HG03045 (cell line): ENCODE results near the gene OTOP1.
"Not testable (repeated sequence)": the region's sequence is repeated elsewhere in the genome, so short reads cannot be mapped to it uniquely, and the experiment has no call there.

Experiments used
- ATAC-seq: cut with Tn5 transposase; IDR thresholded peaks from one replicate; pipeline ENCODE4 v1.9.1; 2021; ENCODE audit warnings: mild to moderate bottlenecking, moderate library complexity; ENCODE audit not compliant: unreplicated experiment

Gene OTOP1

GRCh38 chr4:4239551-4239950, 12.8 kb upstream of the OTOP1 start:
- not testable (repeated sequence) for ATAC-seq

GRCh38 chr4:4233610-4234009, 6.9 kb upstream of the OTOP1 start:
- ATAC-seq, result no peak

- ATAC-seq, result no peak
These were observed 1.6 kb upstream of the OTOP1 start for GRCh38 chr4:4228356-4228668.

DNA sequence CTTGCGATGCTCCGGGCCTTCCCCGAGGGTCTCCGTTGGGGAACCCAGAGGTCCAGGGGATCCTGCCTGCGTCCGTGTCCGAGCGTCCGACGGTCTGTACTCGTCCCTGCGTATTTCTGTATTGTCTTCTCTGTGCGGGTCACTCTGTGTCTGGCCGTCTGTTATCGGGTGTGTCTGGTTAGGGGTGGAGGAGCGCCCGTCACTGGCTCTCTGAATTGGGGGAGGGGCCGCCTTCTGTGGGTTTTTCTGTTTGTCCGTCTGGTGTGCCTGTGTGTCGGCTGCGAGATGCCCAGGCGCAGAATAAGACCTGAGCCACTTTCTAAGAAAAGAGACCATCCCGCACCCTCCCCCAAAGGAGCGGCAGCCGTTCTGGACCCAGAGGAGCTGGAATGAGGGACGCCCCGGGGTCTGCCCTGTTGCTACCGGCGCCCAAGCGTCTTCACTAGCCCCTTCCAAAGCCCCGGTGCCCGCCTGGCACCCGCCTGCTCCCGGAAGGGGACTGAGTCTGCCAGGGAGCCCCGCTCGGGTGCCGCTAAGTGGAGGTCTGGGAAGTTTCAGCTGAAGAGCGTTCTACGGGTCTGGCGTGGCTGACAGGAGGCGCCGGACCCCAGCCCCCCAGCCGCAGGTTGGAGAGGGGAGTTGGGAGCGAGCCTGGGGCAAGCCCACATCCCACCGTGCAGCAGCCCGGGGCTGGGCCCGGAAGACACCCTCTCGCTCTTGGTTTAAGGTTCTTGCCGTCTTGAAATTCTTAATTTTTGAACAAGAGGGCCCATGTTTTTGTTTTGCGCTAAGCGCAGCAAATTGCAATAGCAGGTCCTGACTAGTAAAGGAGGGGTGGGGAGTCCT, 1.0 kb upstream of the OTOP1 start:
- ATAC-seq, result no peak

GRCh38 chr4:4225915-4226605, 669 bp downstream of the OTOP1 start:
- ATAC-seq, result no peak

DNA sequence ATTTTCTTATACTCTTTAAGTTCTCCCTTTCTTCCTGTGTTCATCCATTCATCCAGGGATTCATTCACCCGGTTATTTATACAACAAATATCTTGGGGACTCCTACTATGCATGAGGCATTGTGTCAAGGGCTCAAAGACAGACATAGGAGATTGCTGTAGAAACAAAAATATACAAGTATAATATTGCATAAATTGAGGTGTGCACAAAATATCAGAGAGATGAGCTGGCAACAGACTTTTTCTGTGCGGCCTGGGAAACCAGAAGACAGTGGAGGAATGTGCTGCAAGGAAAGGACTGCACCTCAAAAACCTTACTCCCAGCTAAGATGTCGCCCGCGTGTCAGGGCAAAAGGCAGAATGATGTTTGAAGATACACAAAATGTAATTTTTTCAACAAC, 9.6 kb downstream of the OTOP1 start:
- no peak for ATAC-seq

GRCh38 chr4:4216648-4217047, 10.1 kb downstream of the OTOP1 start:
- ATAC-seq, result no peak

GRCh38 chr4:4213674-4214073, 13.1 kb downstream of the OTOP1 start:
- ATAC-seq, result not testable (repeated sequence)

DNA sequence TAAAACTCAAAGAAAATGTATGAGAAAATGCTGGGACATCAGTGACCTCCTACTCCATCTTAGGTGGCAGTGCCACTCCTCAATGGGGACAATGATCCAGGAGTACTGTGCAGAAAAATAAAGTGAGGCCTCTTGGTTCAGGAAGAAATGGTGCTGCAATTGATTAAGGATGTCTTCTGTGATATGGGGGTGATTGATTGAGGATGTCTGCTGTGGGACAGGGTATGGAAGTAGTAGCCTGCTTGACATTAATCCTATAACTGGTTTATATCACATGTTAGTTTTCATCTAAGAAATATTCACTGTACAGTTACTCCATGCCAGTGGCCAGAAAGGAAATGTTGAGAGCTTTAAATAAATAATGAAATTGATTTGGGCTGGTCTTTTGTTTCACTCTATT, 20.5 kb downstream of the OTOP1 start:
- no peak for ATAC-seq

- ATAC-seq, result no peak
These were observed 22.4 kb downstream of the OTOP1 start for GRCh38 chr4:4204401-4204745.

GRCh38 chr4:4203688-4204400, 22.9 kb downstream of the OTOP1 start:
- no peak for ATAC-seq

DNA sequence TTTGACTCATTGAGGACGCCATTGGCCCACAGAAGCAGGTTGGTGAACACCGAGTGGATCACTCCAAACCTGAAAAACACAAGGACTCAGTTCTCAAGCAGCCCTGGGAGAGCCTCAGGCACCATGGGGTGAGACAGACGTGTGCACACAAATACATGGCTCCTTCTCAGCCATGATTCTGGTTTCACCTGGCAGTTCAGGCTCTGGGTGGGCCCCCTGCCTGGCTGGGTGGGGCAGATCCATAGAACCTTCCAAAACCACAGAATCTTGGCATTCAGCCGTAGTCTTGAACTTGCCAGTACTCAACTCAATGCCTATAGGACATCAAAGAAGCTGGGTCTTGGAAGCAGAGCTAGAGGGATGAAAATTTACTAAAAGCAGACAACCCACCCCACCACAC, 24.2 kb downstream of the OTOP1 start:
- no peak for ATAC-seq

DNA sequence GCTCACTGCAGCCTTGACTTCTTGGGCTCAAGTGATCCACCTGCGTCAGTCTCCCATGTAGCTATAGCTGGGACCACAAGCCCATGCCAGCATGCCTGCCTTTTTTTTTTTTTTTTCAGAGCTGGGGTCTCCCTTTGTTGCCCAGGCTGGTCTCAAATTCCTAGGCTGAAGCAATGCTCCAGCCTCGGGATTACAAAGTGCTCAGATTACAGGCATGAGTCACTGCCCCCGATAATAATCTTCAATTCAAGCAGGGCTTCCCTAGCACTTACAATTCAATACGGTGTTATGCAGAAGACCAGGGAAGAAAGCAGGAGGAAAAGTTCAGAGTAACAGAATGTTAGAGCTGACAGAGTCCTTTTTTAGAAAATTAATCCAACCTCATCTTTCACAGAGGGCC, 26.1 kb downstream of the OTOP1 start:
- ATAC-seq, result no peak

- no peak for ATAC-seq
These were observed 31.4 kb downstream of the OTOP1 start for GRCh38 chr4:4195354-4195753.

DNA sequence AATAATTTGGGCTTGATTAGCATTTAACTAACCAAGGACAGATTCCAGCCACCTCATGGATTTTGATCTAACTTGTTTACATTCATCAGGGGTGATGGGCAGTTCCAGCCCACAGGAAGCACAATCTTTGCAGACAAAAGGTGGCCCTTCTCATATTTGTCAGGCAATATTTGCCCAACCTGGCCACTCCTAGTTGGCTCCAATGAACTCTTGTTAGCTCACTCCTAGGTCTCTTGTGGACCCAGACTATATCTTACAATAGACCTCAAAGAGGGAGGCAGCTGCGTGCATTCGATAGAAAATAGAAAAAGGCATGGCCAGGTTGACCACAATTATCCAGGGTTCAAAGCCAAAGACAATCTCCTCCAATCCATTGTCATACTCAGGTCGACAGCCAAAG, 38.2 kb downstream of the OTOP1 start:
- not testable (repeated sequence) for ATAC-seq

DNA sequence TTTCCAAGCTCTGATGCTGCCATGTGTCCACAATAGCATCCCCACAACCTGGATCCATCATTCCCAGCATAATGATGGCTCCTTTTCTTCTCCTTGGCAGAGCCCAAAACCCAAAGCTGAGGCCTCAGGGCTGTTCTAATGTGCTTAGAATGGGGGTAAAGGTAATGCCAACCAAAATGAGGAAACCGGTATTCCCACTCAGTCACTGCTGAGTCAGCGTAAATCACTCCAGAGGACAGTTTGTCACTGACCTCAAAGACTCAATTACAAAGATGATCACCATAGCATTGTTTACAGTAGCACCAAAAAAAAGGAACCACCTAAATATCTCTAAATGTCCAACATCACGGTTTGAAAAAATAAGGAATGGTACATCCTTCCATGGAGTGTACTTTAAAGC, 41.2 kb downstream of the OTOP1 start:
- ATAC-seq, result no peak

DNA sequence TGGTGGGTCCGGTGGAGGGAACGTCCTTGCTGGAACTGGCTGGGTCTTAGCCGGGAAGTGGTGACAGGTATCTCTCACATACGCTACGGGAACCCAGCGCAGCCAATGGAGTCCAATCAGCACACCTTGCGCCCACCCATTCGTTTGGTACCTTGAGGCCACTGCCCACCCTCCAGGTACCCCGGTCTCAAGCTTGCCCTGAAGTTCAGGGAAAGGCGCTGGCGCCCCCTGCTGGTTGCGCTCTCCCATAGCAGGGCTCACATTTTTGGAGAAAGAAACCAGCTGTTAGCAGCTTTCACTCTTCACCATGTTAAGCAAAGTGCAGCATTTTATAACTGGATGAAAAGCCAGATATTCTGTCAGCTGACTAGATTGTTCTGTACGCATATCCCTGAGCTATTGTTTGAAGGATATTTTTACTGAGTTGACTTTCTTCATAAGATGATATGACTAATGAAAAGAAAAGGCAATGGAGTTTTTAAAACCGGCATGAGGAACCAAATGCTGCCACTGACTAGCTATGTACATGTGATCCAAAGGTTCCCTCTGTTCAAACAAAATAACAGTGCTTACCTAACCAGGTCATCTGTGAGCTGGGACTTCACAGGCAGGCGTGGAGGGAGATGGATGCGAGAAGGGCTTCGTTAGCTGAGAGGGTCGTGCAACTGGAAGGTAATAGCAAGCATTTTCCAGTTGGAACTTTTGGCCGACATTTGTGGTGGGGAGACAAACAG, 43.7 kb downstream of the OTOP1 start:
- no peak for ATAC-seq

- no peak for ATAC-seq
These were observed 56.1 kb downstream of the OTOP1 start for GRCh38 chr4:4170596-4171150.

DNA sequence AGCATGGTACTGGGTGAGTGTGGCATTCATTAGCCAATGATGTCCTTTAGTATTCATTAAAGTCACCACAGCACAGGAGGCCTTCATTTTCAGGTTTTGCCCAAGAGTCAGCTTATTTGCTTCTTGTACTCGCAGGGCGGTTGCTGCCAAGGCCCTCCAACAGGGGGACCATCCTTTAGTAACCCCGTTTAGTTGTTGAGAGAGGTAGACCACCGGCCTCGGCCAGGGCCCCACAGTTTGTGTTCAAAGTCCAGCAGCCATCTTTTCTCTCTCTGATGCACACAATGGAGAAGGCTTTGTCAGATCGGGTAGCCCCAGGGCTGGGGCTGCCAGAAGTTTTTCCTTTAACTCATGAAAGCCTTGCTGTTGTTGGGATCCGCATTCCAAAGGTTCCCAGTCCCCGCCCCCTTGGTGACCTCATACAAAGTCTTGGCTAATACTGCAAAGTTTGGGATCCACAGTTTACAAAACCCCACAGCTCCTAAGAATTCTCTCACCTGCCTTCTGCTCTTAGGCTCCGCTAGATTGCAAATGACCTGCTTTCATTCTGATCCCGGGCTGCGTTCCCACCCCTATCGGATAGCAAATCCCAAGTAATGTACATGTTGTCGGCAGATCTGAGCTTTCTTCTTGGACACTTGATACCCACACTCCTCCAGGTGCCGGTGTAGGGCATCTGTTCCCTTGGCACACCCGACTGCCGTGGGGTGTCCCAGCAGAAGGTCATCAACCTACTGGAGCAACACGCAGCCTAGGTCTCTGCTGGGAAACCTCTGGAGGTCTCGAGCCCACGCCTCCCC, 58.5 kb downstream of the OTOP1 start:
- ATAC-seq, result not testable (repeated sequence)

- ATAC-seq, result not testable (repeated sequence)
These were observed 59.7 kb downstream of the OTOP1 start for GRCh38 chr4:4166986-4167385.
